Suprapubic skin (tissue), 3 donors: ENCODE data around the gene RUFY3.

Experiments
- EP300 ChIP-seq: sonication (generic); formaldehyde crosslinking; IDR thresholded peaks from one replicate; pipeline ENCODE4 v1.6.1; 2017; ENCODE audit warnings: antibody characterized with exemption
- POLR2A ChIP-seq, 2 donors: fragments of 450-650 bp; IDR thresholded peaks; one replicate each; pipeline ENCODE4 v1.6.1; 2017; ENCODE audit warnings: antibody characterized with exemption in 2 of 2, mild to moderate bottlenecking in 2 of 2, moderate library complexity in 2 of 2
- TF ChIP-seq, protein P1 (sequence below), 2 donors: fragments of 200-600 bp in 1 of 2; fragments of 450-650 bp in 1 of 2; sonication (generic) in 1 of 2; IDR thresholded peaks; one replicate each; pipeline ENCODE4 v1.5.1; 2016 to 2019; ENCODE audit warnings: antibody characterized with exemption in 2 of 2, mild to moderate bottlenecking in 1 of 2, moderate library complexity in 1 of 2

DNA sequence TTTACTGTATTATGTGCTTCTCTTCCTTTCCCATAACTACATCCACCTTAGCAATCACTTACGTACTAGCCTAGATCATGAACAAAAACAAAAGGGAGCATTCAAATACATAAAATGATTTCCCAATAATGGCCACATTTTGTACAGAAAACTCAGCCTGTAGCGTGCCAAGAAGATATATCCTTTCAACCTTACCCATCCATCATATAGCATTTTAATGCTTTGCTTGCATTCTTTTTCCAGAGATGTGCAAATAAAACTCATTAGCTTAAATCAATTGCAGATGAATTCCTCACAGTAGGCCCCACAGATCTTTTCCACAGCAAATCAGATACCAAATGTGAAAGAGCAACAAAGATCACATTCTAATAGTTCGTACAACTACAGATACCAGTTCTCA is 97.2 kb downstream of the RUFY3 start:
- TF ChIP-seq, protein P1, sequence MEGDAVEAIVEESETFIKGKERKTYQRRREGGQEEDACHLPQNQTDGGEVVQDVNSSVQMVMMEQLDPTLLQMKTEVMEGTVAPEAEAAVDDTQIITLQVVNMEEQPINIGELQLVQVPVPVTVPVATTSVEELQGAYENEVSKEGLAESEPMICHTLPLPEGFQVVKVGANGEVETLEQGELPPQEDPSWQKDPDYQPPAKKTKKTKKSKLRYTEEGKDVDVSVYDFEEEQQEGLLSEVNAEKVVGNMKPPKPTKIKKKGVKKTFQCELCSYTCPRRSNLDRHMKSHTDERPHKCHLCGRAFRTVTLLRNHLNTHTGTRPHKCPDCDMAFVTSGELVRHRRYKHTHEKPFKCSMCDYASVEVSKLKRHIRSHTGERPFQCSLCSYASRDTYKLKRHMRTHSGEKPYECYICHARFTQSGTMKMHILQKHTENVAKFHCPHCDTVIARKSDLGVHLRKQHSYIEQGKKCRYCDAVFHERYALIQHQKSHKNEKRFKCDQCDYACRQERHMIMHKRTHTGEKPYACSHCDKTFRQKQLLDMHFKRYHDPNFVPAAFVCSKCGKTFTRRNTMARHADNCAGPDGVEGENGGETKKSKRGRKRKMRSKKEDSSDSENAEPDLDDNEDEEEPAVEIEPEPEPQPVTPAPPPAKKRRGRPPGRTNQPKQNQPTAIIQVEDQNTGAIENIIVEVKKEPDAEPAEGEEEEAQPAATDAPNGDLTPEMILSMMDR (IDR thresholded peaks at IDR 0.05), result no peak
- no peak for TF ChIP-seq POLR2A (IDR thresholded peaks at IDR 0.05)
- TF ChIP-seq EP300, result no peak
